ENCODE measurements around the gene APH1B. TPM values are rescaled to one million over a fixed set of nuclear protein-coding genes. Genes with fewer than 3 reads are reported as not detected.
A peak's percentile ranks its signal among the peaks of the same experiment; 100 is the strongest.

The APH1B gene
- total RNA-seq, 1 donor from 2014 or later: 12.1 TPM

DNA sequence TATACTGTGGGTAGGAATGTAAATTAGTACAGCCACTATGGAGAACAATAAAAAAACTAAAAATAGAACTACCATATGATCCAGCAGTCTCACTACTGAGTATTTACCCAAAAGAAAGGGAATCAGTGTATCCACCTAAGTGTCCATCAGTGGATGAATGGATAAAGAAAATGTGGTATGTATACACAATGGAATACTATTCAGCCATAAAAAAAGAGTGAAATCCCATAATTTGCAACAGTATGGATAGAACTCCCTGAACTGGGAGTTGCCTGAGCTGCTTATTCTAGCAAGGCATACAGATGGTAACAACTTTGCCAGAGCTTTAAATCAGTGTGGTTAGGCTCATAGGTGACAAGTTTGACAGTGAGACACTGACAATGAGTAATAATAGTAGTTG lies 16.1 kb upstream of the APH1B start:
- Histone ChIP-seq H3K36me3 (ENCODE audit: control insufficient read depth, insufficient read depth, low read length) (peaks cover 1% of the 10 kb centered on the region), H3K4me3 (ENCODE audit: low read depth, low read length) (no peak overlapping the region), H3K27me3 (ENCODE audit: control insufficient read depth, insufficient read depth, low read length) (no peaks in the 10 kb centered on the region)
- no peak for DNase-seq (ENCODE audit: low read depth)
- TF ChIP-seq, protein P1, sequence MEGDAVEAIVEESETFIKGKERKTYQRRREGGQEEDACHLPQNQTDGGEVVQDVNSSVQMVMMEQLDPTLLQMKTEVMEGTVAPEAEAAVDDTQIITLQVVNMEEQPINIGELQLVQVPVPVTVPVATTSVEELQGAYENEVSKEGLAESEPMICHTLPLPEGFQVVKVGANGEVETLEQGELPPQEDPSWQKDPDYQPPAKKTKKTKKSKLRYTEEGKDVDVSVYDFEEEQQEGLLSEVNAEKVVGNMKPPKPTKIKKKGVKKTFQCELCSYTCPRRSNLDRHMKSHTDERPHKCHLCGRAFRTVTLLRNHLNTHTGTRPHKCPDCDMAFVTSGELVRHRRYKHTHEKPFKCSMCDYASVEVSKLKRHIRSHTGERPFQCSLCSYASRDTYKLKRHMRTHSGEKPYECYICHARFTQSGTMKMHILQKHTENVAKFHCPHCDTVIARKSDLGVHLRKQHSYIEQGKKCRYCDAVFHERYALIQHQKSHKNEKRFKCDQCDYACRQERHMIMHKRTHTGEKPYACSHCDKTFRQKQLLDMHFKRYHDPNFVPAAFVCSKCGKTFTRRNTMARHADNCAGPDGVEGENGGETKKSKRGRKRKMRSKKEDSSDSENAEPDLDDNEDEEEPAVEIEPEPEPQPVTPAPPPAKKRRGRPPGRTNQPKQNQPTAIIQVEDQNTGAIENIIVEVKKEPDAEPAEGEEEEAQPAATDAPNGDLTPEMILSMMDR (IDR thresholded peaks at IDR 0.05; ENCODE audit: insufficient read depth, low read length, poor library complexity, severe bottlenecking): no peak

DNA sequence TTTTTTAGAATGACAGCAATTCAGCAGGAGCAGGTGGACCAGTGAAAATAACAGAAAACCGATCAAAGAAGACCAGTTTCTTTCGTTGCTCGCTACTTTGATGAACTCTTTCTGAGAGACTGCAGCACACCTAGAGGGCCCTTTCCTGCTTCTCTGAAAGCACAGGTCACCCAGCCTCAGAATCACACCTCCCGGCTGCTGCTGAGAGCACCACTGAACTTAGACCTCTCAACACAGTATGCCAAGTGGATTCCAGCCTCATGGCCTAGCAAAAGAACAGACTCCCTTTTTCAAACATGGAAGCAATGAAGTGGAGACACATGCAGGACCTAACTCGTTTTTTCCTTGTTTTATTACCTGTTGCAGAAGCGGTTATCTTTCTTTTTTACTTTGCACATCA lies 13.9 kb upstream of the APH1B start:
- Histone ChIP-seq H3K27me3 (ENCODE audit: control insufficient read depth, insufficient read depth, low read length) (no peaks in the 10 kb centered on the region), H3K4me3 (ENCODE audit: low read depth, low read length) (no peak overlapping the region), H3K36me3 (ENCODE audit: control insufficient read depth, insufficient read depth, low read length) (peaks cover 1% of the 10 kb centered on the region)
- DNase-seq (ENCODE audit: low read depth): no peak
- TF ChIP-seq, protein P1 (IDR thresholded peaks at IDR 0.05; ENCODE audit: insufficient read depth, low read length, poor library complexity, severe bottlenecking): no peak

DNA sequence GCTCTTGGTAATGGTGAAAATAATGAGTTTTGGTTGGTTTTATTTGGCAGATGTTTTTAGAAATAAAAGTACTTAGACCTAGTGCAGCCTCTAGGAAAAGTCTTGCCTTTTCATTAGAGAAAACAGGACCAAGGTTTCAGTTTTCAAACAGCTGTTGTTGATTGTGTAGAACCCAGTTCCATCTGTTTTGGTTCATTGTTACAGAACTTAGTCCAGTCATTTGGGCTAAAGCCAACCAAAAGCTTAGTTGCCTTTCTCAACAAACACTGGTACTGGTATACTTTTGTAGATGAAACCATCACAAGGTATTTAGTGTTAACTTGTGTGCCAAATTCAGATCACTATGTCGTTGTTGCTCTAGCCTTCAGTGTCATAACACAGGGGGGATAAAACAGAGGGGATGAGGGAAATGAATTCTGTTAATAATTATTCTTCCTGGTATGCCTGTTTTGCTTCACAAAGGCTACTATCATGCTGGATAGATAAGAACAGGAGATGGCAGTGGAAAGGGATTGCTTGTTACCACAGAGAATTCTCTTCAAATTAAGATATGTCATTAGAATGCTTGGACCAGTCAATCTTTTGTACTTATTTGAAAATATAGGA lies 12.6 kb upstream of the APH1B start:
- DNase-seq (ENCODE audit: low read depth): no peak
- no peak overlapping the region for H3K4me3 ChIP-seq (ENCODE audit: low read depth, low read length)
- H3K27me3 ChIP-seq (ENCODE audit: control insufficient read depth, insufficient read depth, low read length): no peaks in the 10 kb centered on the region
- TF ChIP-seq, protein P1 (IDR thresholded peaks at IDR 0.05; ENCODE audit: insufficient read depth, low read length, poor library complexity, severe bottlenecking): no peak
- peaks cover 1% of the 10 kb centered on the region for H3K36me3 ChIP-seq (ENCODE audit: control insufficient read depth, insufficient read depth, low read length)

DNA sequence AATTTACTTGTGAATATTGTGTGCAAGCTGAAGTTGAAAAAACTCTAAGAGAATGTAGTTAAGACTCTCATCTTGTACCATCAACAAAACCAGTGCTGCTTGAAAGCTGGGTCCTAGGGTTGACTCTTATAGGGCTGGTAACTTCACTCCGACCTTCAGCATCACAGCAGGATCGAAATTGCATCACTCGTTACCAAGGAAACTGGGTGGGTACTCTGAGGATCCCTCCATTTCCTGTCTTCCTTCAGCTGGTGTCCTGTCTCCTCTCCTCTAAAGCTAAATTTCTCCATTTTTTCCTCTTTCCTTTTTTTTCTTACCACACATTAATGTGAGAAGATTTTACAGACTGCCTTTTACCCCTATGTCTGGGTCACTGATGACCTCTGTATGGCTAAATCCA lies 3.0 kb upstream of the APH1B start:
- TF ChIP-seq, protein P1 (IDR thresholded peaks at IDR 0.05; ENCODE audit: insufficient read depth, low read length, poor library complexity, severe bottlenecking): no peak
- Histone ChIP-seq H3K36me3 (ENCODE audit: control insufficient read depth, insufficient read depth, low read length) (no peaks in the 10 kb centered on the region), H3K27me3 (ENCODE audit: control insufficient read depth, insufficient read depth, low read length) (no peaks in the 10 kb centered on the region), H3K4me3 (ENCODE audit: low read depth, low read length) (no peak overlapping the region)
- no peak for DNase-seq (ENCODE audit: low read depth)

DNA sequence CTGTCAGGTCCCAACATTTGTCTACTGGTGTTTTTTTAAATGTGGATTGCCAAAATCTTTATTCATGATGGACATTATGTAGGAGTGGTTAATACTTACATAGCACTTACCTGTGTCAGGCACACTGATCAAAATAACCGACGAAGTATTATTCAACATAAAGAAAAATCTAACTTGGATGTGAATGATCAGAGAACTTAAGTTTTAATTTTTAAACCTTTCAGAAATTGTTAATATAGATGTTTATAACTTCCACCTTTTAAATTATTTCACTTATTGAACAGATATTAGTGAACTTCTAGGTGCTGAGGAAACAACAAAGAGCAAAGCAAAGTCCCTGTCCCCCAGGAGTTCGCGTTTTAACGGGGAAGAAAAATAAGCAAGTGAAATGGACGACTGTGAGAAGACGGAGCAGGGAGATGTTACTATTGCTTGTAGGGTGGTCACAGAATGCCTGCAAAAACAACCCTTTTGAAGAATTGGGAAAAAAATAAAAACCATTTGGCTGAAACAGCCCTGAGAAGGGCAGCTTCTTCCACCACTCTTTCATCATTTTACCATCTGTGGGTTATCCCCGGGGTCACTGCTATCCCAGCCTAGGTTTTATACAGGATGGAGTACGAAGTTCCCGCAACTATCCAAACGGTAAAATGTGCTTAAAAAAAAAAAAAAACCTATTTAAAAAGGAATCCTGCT lies 915 bp upstream of the APH1B start:
- peak overlapping the region; percentile 58 for H3K4me3 ChIP-seq (ENCODE audit: low read depth, low read length)
- DNase-seq (ENCODE audit: low read depth): no peak
- H3K27me3 ChIP-seq (ENCODE audit: control insufficient read depth, insufficient read depth, low read length): no peaks in the 10 kb centered on the region
- TF ChIP-seq, protein P1 (IDR thresholded peaks at IDR 0.05; ENCODE audit: insufficient read depth, low read length, poor library complexity, severe bottlenecking): no peak
- no peaks in the 10 kb centered on the region for H3K36me3 ChIP-seq (ENCODE audit: control insufficient read depth, insufficient read depth, low read length)

All from kidney epithelial cell (primary cell).